Activated CD8-positive, alpha-beta memory T cell treated with anti-CD3 and anti-CD28 coated beads, Interleukin-2, amount 50 U/mL, for 24 hours (primary cell): ENCODE results near the gene PLG.
"Not testable (repeated sequence)": the region's sequence is repeated elsewhere in the genome, so short reads cannot be mapped to it uniquely, and the experiment has no call there.

Experiments used
- DNase-seq: peaks from one replicate; pipeline ENCODE4 v3.0.0-alpha.2; 2020; ENCODE audit errors: extremely low read depth

Gene PLG

DNA sequence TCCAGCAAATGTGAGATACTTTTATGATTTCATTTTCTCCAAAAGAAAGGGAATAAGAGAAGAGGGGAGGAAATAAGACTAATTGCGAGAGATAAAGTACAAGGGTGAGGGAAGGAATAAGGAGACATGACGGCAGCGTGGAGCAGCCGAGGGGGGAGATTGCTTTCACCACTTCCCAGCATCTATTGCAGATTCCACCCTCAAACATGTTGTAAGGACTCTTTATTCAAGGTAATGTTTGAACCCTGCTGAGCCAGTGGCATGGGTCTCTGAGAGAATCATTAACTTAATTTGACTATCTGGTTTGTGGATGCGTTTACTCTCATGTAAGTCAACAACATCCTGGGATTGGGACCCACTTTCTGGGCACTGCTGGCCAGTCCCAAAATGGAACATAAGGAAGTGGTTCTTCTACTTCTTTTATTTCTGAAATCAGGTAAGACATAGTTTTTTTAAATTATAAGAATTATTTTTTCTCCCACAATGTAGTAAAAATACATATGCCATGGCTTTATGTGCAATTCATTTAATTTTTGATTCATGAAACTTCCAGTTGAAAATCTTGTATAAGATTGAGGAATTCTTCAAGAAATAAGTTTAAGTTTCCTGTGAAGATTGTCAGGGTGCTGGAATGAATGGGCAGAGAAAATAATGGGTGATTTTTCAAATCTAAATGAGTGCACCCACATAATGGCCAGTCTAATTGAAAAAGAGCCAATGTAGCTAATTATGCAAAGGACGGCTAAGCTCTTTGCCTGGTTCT lies at the start of gene PLG:
PLG (plus strand) TSS at position 327 of the 763 bp plus-strand sequence; CDS start at position 388, 61 bp downstream.
- DNase-seq: not testable (repeated sequence)

DNA sequence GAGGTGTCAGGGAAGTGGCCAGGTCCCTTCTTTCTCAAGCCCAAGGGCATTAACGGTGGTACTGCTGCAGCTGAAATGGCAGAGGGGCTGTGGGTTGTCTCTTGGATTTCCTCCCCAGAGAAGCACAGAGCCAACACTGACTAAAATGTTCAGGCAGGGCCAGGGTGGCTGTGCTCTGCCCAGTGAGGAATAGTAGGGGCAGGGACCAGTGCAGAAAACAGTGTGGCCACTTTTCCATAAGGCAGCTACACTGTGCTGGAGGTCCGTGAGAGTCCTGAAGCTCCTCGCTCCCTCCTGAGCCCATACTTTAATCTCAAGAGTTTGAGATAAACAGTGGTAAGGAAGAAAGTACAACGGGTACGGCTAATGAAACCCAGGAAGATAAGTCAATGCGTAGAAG lies 42.5 kb upstream of the PLG start:
- DNase-seq: no peak

- DNase-seq: no peak
Observed at GRCh38 chr6:160661216-160661615, 40.8 kb upstream of the PLG start.

GRCh38 chr6:160662429-160662828 lies 39.6 kb upstream of the PLG start:
- no peak for DNase-seq

GRCh38 chr6:160662842-160663241 lies 39.2 kb upstream of the PLG start:
- no peak for DNase-seq

DNA sequence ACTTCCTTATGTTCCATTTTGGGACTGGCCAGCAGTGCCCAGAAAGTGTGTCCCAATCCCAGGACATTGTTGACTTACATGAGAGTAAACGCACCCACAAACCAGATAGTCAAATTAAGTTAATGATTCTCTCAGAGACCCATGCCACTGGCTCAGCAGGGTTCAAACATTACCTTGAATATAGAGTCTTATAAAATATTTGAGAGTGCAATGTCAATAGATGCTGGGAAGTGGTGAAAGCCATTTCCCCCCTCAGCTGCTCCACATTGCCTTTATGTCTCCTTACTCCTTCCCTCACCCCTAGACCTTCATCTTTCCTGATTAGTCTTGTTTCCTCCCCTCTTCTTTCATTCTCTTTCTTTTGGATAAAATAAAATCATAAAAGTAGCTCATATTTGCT lies 37.8 kb upstream of the PLG start, which contains the start of gene LPA:
LPA (minus strand) TSS at position 78 of the 400 bp plus-strand sequence; CDS start at position 17, 61 bp downstream.
- not testable (repeated sequence) for DNase-seq

GRCh38 chr6:160667639-160668481 lies 34.2 kb upstream of the PLG start:
- no peak for DNase-seq

GRCh38 chr6:160668589-160668988 lies 33.5 kb upstream of the PLG start:
- no peak for DNase-seq

DNA sequence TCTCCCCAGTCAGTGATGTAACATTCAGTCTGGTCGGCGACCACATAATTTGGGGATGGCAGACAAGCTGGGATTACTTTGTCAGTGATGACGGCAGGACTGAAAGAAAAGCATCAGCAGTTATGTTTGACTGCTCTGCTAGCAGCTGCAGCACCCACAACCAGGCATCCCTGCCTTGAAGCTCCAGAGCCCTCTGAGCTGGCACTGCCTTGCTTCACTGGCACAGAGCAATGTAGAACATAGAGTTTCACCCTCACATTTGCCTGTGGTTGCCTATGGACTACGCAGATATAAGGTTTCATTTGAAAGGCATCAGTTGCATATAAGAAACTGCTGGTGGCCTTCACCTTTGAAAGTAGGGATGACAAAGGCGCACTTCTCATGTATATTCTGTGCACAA lies 25.6 kb upstream of the PLG start:
- DNase-seq: not testable (repeated sequence)

DNA sequence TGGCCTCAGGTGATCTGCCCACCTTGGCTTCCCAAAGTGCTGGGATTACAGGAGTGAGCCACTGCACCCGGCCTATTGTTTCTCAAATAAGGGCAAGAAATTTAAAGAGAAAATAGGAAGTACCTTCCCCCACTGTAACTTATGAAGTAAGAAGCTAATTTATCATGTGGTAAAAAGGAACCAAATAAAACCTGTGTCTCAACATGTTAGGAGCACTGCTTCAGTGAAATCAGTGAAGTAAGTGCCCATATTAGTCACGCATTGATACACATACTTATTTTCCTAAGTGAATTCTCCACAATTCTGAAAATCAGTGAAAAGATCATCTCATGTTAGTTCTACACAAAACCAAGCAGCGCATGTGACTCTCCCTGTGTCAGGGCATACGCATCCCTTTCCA lies 23.8 kb upstream of the PLG start:
- DNase-seq: no peak

GRCh38 chr6:160678744-160679401 lies 23.2 kb upstream of the PLG start:
- DNase-seq: no peak

- no peak for DNase-seq
Observed at GRCh38 chr6:160679402-160679769, 22.7 kb upstream of the PLG start.

- DNase-seq: not testable (repeated sequence)
Observed at GRCh38 chr6:160685101-160685761, 16.8 kb upstream of the PLG start.

GRCh38 chr6:160685762-160686450 lies 16.1 kb upstream of the PLG start:
- no peak for DNase-seq

DNA sequence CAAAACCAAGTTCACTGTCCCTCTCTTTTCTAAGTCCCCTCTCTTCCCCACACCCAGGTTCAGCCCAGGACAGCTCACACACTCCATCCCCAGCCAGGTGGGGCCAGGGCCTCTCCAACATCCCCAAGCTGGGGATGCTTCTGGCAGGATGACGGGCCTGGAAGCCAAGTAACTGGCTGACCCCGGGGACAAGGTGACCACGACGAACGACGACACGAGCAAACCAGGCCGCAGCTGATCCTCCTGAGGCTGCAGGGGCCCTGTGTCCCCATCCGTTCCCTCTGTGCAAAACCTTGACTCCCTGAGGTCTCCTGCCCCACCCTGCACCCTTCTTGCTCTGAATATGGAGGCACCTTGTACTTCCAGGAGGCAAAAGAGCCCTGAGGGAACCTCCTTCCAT lies 11.6 kb upstream of the PLG start:
- no peak for DNase-seq

GRCh38 chr6:160691617-160692016 lies 10.4 kb upstream of the PLG start:
- DNase-seq: no peak

GRCh38 chr6:160692369-160692959 lies 9.6 kb upstream of the PLG start:
- no peak for DNase-seq

DNA sequence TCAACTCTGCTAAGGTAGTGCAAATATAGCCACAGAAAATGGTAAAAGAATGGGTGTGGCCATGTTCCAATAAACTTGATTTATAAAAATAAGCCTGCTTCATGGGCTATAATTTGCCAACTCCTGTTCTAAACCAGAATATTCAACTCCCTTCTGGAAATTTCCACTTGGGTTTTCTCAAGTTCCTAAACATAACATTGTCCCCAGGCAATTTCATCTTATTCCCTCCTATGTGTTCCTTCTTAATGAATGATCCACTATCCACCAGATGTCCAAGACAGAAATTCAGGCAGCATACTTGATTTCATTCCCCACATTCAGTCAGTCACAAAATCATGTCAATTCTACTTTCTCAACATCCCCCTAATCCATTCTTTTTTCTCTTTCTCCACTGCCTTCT lies 7.0 kb upstream of the PLG start:
- DNase-seq: not testable (repeated sequence)

GRCh38 chr6:160695622-160696021 lies 6.4 kb upstream of the PLG start:
- DNase-seq: not testable (repeated sequence)

DNA sequence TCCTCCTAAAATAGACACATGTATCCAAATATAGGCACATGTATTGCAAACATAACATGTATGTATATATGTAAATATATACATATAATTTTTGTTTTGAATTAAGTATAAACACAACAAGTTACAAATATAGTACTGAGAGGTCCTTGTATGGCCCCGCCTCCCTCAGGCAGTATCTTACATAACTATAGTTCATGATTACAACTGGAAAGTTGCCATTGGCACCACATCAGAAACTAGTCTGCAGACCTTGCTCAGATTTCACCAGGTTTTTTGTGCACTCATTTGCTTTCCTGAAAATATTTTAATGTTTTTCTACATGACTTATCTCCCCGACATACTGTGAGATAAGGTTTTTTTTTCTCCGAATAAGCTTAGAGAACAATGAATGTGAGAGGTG lies 5.2 kb upstream of the PLG start:
- DNase-seq: not testable (repeated sequence)

GRCh38 chr6:160697826-160698225 lies 4.2 kb upstream of the PLG start:
- DNase-seq: no peak
